HUES64 (cell line): Measurements from ENCODE around the gene FHIT.

Experiments
- H3K27ac ChIP-seq: 2 replicates; pipeline ENCODE4 v1.7.0; 2013; ENCODE audit warnings: low read depth, low read length, inconsistent platforms
- H3K27me3 ChIP-seq: 2 replicates; pipeline ENCODE4 v1.6.1; 2013; ENCODE audit warnings: mild to moderate bottlenecking, low read length; ENCODE audit not compliant: insufficient read depth
- H3K36me3 ChIP-seq: 2 replicates; pipeline ENCODE4 v1.6.1; 2013; ENCODE audit warnings: mild to moderate bottlenecking, low read length; ENCODE audit not compliant: insufficient read depth
- H3K4me1 ChIP-seq: 2 replicates; pipeline ENCODE4 v1.6.1; 2013; ENCODE audit warnings: mild to moderate bottlenecking, low read length, moderate library complexity; ENCODE audit not compliant: insufficient read depth
- H3K4me3 ChIP-seq: 2 replicates; pipeline ENCODE4 v1.5.1; 2013; ENCODE audit warnings: mild to moderate bottlenecking, low read length, moderate library complexity
- H3K9ac ChIP-seq: 2 replicates; pipeline ENCODE4 v1.6.1; 2013; ENCODE audit warnings: mild to moderate bottlenecking, low read depth, low read length
- H3K9me3 ChIP-seq: 2 replicates; pipeline ENCODE4 v1.6.1; 2013; ENCODE audit warnings: low read depth, low read length; ENCODE audit not compliant: insufficient read depth
- WGBS: fragments of 150-250, 120-280 bp; methylation state at CpG from one replicate; pipeline ENCODE4 v1.1.7; 2013; ENCODE audit warnings: missing lambda C conversion rate; 5-methylcytosine and 5-hydroxymethylcytosine counted together

FHIT gene

GRCh38 chr3:59733041-59733809 lies 1518.0 kb downstream of the FHIT start:
- Histone ChIP-seq H3K9me3 (no peaks in the 10 kb centered on the region), H3K27ac (no peak overlapping the region), H3K4me3 (no peak overlapping the region), H3K9ac (no peak overlapping the region), H3K27me3 (no peaks in the 10 kb centered on the region), H3K36me3 (no peaks in the 10 kb centered on the region), H3K4me1 (no peaks in the 10 kb centered on the region)
- 95% methylated on average over 6 of the region's 6 CpGs for WGBS

GRCh38 chr3:59731943-59732342 lies 1519.3 kb downstream of the FHIT start:
- H3K27ac ChIP-seq, result no peak overlapping the region
- H3K9ac ChIP-seq, result no peak overlapping the region
- no peaks in the 10 kb centered on the region for H3K27me3 ChIP-seq
- H3K4me1 ChIP-seq, result no peaks in the 10 kb centered on the region
- no peaks in the 10 kb centered on the region for H3K9me3 ChIP-seq
- WGBS, result 94% methylated on average over 5 of the region's 5 CpGs
- no peak overlapping the region for H3K4me3 ChIP-seq
- H3K36me3 ChIP-seq, result no peaks in the 10 kb centered on the region

- 91% methylated on average over 4 of the region's 4 CpGs for WGBS
- H3K27me3 ChIP-seq, result no peaks in the 10 kb centered on the region
- no peaks in the 10 kb centered on the region for H3K9me3 ChIP-seq
- H3K27ac ChIP-seq, result no peak overlapping the region
- no peak overlapping the region for H3K4me3 ChIP-seq
- no peaks in the 10 kb centered on the region for H3K36me3 ChIP-seq
- no peaks in the 10 kb centered on the region for H3K4me1 ChIP-seq
- no peak overlapping the region for H3K9ac ChIP-seq
Measured at GRCh38 chr3:59730591-59730990, 1520.7 kb downstream of the FHIT start.

GRCh38 chr3:59728587-59728908 lies 1522.7 kb downstream of the FHIT start:
- H3K27me3 ChIP-seq, result no peaks in the 10 kb centered on the region
- H3K4me3 ChIP-seq, result no peak overlapping the region
- H3K9me3 ChIP-seq, result no peaks in the 10 kb centered on the region
- no peak overlapping the region for H3K27ac ChIP-seq
- H3K4me1 ChIP-seq, result no peaks in the 10 kb centered on the region
- H3K9ac ChIP-seq, result no peak overlapping the region
- H3K36me3 ChIP-seq, result no peaks in the 10 kb centered on the region

GRCh38 chr3:59727902-59728586 lies 1523.2 kb downstream of the FHIT start:
- Histone ChIP-seq H3K4me1 (no peaks in the 10 kb centered on the region), H3K27ac (no peak overlapping the region), H3K9me3 (no peaks in the 10 kb centered on the region), H3K9ac (no peak overlapping the region), H3K27me3 (no peaks in the 10 kb centered on the region), H3K4me3 (no peak overlapping the region), H3K36me3 (no peaks in the 10 kb centered on the region)
- WGBS, result 91% methylated on average over 4 of the region's 4 CpGs

GRCh38 chr3:59726279-59726678 lies 1525.0 kb downstream of the FHIT start:
- H3K27me3 ChIP-seq, result no peaks in the 10 kb centered on the region
- H3K27ac ChIP-seq, result no peak overlapping the region
- H3K4me1 ChIP-seq, result no peaks in the 10 kb centered on the region
- H3K9ac ChIP-seq, result no peak overlapping the region
- no peaks in the 10 kb centered on the region for H3K9me3 ChIP-seq
- no peaks in the 10 kb centered on the region for H3K36me3 ChIP-seq
- no peak overlapping the region for H3K4me3 ChIP-seq
- 96% methylated on average over 2 of the region's 2 CpGs for WGBS

GRCh38 chr3:59717679-59718205 lies 1533.5 kb downstream of the FHIT start:
- 3% methylated on average over 1 of the region's 1 CpG for WGBS
- Histone ChIP-seq H3K27ac (peak overlapping the region; percentile 32; the same call in 1 of the 2 replicates), H3K36me3 (no peaks in the 10 kb centered on the region)

GRCh38 chr3:59714066-59714465 lies 1537.2 kb downstream of the FHIT start:
- Histone ChIP-seq H3K9ac (no peak overlapping the region), H3K4me3 (no peak overlapping the region), H3K9me3 (peaks cover 4% of the 10 kb centered on the region; the same call in 1 of the 2 replicates), H3K4me1 (peaks cover 22% of the 10 kb centered on the region), H3K27me3 (no peaks in the 10 kb centered on the region), H3K36me3 (no peaks in the 10 kb centered on the region), H3K27ac (no peak overlapping the region)
- WGBS, result 94% methylated on average over 1 of the region's 1 CpG

More at GRCh38 chr3:59717679-59718205, 1533.5 kb downstream of the FHIT start:
- H3K4me3 ChIP-seq, result no peak overlapping the region
- peaks cover 4% of the 10 kb centered on the region; the same call in 1 of the 2 replicates for H3K9me3 ChIP-seq
- no peaks in the 10 kb centered on the region for H3K27me3 ChIP-seq
- H3K4me1 ChIP-seq, result peaks cover 31% of the 10 kb centered on the region
- H3K9ac ChIP-seq, result no peak overlapping the region

- WGBS, result 100% methylated on average over 1 of the region's 1 CpG
- Histone ChIP-seq H3K9ac (no peak overlapping the region), H3K4me1 (no peaks in the 10 kb centered on the region), H3K4me3 (no peak overlapping the region), H3K36me3 (no peaks in the 10 kb centered on the region), H3K9me3 (peaks cover 4% of the 10 kb centered on the region; the same call in 1 of the 2 replicates), H3K27me3 (no peaks in the 10 kb centered on the region), H3K27ac (no peak overlapping the region)
Measured at GRCh38 chr3:59710554-59710953, 1540.7 kb downstream of the FHIT start.

- Histone ChIP-seq H3K9ac (no peak overlapping the region), H3K4me3 (no peak overlapping the region), H3K4me1 (no peaks in the 10 kb centered on the region), H3K27me3 (no peaks in the 10 kb centered on the region), H3K36me3 (no peaks in the 10 kb centered on the region), H3K27ac (no peak overlapping the region), H3K9me3 (peaks cover 4% of the 10 kb centered on the region; the same call in 1 of the 2 replicates)
- WGBS, result 89% methylated on average over 5 of the region's 5 CpGs
Measured at GRCh38 chr3:59709702-59710553, 1541.3 kb downstream of the FHIT start.

- H3K27ac ChIP-seq, result no peak overlapping the region
- no peak overlapping the region for H3K4me3 ChIP-seq
- H3K27me3 ChIP-seq, result no peaks in the 10 kb centered on the region
- H3K9me3 ChIP-seq, result peaks cover 4% of the 10 kb centered on the region; the same call in 1 of the 2 replicates
- H3K9ac ChIP-seq, result no peak overlapping the region
- H3K4me1 ChIP-seq, result no peaks in the 10 kb centered on the region
- WGBS, result 96% methylated on average over 3 of the region's 3 CpGs
- no peaks in the 10 kb centered on the region for H3K36me3 ChIP-seq
Measured at GRCh38 chr3:59708202-59708601, 1543.0 kb downstream of the FHIT start.
